ENCODE data around the gene FANCF. TPM values are rescaled to one million over a fixed set of nuclear protein-coding genes. Genes with fewer than 3 reads are reported as not detected.

Gene FANCF
- 11.1 and 11.2 TPM in 2 replicates for total RNA-seq

GRCh38 chr11:22625448-22626287 lies at the start of gene FANCF:
Gene FANCF, minus strand, starts transcription at chr11:22625823. Its CDS starts 13 bp downstream, at chr11:22625810.

GRCh38 chr11:22666325-22666687 lies 40.7 kb upstream of the FANCF start, which contains the start of gene GAS2:
Gene GAS2, plus strand, starts transcription at chr11:22666611. Its CDS starts 8,259 bp downstream, at chr11:22674870.

Other genes starting within 250 kb of the FANCF start
- gene GAS2, start 40.8 kb upstream of the FANCF start, total RNA-seq: 0.17 and 1.3 TPM in 2 replicates
- gene SVIP, start 204.0 kb upstream of the FANCF start, total RNA-seq: 1.8 and 5.1 TPM in 2 replicates
- not detected in 2 replicates for gene CCDC179, start 234.7 kb upstream of the FANCF start, total RNA-seq

Data from smooth muscle cell of trachea (primary cell).